C4-2B (cell line): Measurements from ENCODE around the gene GABRG3.
A peak's percentile ranks its signal among the peaks of the same experiment; 100 is the strongest.

Experiments used
- H3K27ac ChIP-seq: fragments of 450-650 bp; 2 replicates; pipeline ENCODE4 v1.5.1; 2017
- CTCF ChIP-seq: fragments of 450-650 bp; conservative IDR thresholded peaks from 2 replicates; pipeline ENCODE4 v1.5.1; 2017; ENCODE audit warnings: mild to moderate bottlenecking
- ZFX ChIP-seq: fragments of 450-650 bp; IDR thresholded peaks from 2 replicates; pipeline ENCODE4 v1.6.1; 2017

GABRG3 gene

GRCh38 chr15:27237319-27237939 is 266.4 kb downstream of the GABRG3 start:
- no peak overlapping the region for H3K27ac ChIP-seq
- TF ChIP-seq ZFX (no peak), CTCF (no peak)

GRCh38 chr15:27238209-27238608 is 267.2 kb downstream of the GABRG3 start:
- no peak overlapping the region for H3K27ac ChIP-seq
- TF ChIP-seq ZFX (no peak), CTCF (peak; percentile 62)

GRCh38 chr15:27238707-27239423 is 267.9 kb downstream of the GABRG3 start:
- no peak for TF ChIP-seq CTCF
- no peak for TF ChIP-seq ZFX
- H3K27ac ChIP-seq = no peak overlapping the region

GRCh38 chr15:27241943-27242342 is 271.0 kb downstream of the GABRG3 start:
- TF ChIP-seq ZFX (no peak), CTCF (no peak)
- H3K27ac ChIP-seq = no peak overlapping the region

- TF ChIP-seq CTCF = no peak
- TF ChIP-seq ZFX = no peak
- no peak overlapping the region for H3K27ac ChIP-seq
Measured at GRCh38 chr15:27244047-27244446, 273.1 kb downstream of the GABRG3 start.

GRCh38 chr15:27248251-27248650 is 277.3 kb downstream of the GABRG3 start:
- TF ChIP-seq ZFX (no peak), CTCF (no peak)
- no peak overlapping the region for H3K27ac ChIP-seq

GRCh38 chr15:27249046-27249759 is 278.2 kb downstream of the GABRG3 start:
- no peak overlapping the region for H3K27ac ChIP-seq
- no peak for TF ChIP-seq ZFX
- TF ChIP-seq CTCF = no peak
